Naive thymus-derived CD8-positive, alpha-beta T cell (primary cell): ENCODE measurements around the gene DOK3. TPM values are rescaled to one million over a fixed set of nuclear protein-coding genes. Genes with fewer than 3 reads are reported as not detected.

Source experiments
- ATAC-seq, 2 donors: fragments of 150-1000 bp; cut with Tn5 transposase in 1 of 2; sonication (Bioruptor Pico), chemical (Tn5 transposase) in 1 of 2; 1 replicate in 1 of 2; 2 replicates in 1 of 2; pipeline ENCODE4 v1.10.0; 2021; ENCODE audit warnings: mild to moderate bottlenecking in 2 of 2, moderate library complexity in 2 of 2
- POLR2A ChIA-PET: fragments of 350-600 bp; sonication (Branson Sonifier 250); formaldehyde crosslinking; loops from one replicate; lab custom pipeline; 2021; ENCODE audit warnings: antibody characterized with exemption; lab: Charles Lee
- DNase-seq, 10 donors: peaks; one replicate each; pipeline versions ENCODE4 v3.0.0 to v3.0.0-alpha.2; 2020 to 2022
- H3K27ac Mint-ChIP-seq, 10 donors: one replicate each; pipeline ENCODE4 v1.8.0; 2020 to 2022; ENCODE audit warnings: mild to moderate bottlenecking in 10 of 10, mixed read lengths in 10 of 10, moderate library complexity in 4 of 10, inconsistent platforms in 1 of 10
- H3K27me3 Mint-ChIP-seq, 5 donors: one replicate each; pipeline ENCODE4 v1.8.0; 2021 to 2022; ENCODE audit warnings: mixed read lengths in 5 of 5
- H3K36me3 Mint-ChIP-seq, 3 donors: one replicate each; pipeline ENCODE4 v1.8.0; 2020 to 2022; ENCODE audit warnings: mixed read lengths in 3 of 3, mild to moderate bottlenecking in 2 of 3, inconsistent platforms in 1 of 3
- H3K4me1 Mint-ChIP-seq, 4 donors: one replicate each; pipeline ENCODE4 v1.8.0; 2021 to 2022; ENCODE audit warnings: mixed read lengths in 4 of 4
- H3K4me3 Mint-ChIP-seq, 10 donors: one replicate each; pipeline ENCODE4 v1.8.0; 2020 to 2022; ENCODE audit warnings: mild to moderate bottlenecking in 10 of 10, mixed read lengths in 10 of 10, moderate library complexity in 6 of 10, inconsistent platforms in 1 of 10
- H3K9me3 Mint-ChIP-seq, 9 donors: one replicate each; pipeline ENCODE4 v1.8.0; 2020 to 2022; ENCODE audit warnings: mixed read lengths in 9 of 9, mild to moderate bottlenecking in 3 of 9, inconsistent platforms in 1 of 9, moderate library complexity in 1 of 9
- polyA plus RNA-seq, 3 donors: library from polyadenylated mRNA; unstranded; fragments of 300-500 nt; fragmentation: Illumina TruSeq; gene quantifications; one replicate each; pipeline ENCODE4 v1.2.3, GENCODE V29; 2021
- total RNA-seq, 8 experiments: library from RNA in 2 of 8; stranded (reverse) in 2 of 8; gene quantifications; one replicate each; pipeline ENCODE4 v1.2.3 and lab custom pipeline; 2021 to 2026

Gene DOK3
- total and polyA plus RNA-seq, 5 experiments from 2014 or later: 0.22 to 3.8 (median 3.7) TPM; not detected in 2

GRCh38 chr5:177455661-177456590, 53.7 kb downstream of the DOK3 start:
- no peaks in the 10 kb centered on the region for H3K27me3 Mint-ChIP-seq
- H3K4me3 Mint-ChIP-seq: peak overlapping the region; percentile 79 to 94 (median 88)
- peaks cover 13 to 33% (median 27%) of the 10 kb centered on the region in 4 donors for H3K4me1 Mint-ChIP-seq
- ATAC-seq (peak; percentile 32 to 35), DNase-seq (peak; percentile 81 to 98 (median 90))
- H3K27ac Mint-ChIP-seq: peak overlapping the region in 9 of 10 donors; percentile 75 to 98 (median 95)
- H3K36me3 Mint-ChIP-seq: peaks cover 0 to 3% (median 0%) of the 10 kb centered on the region in 3 donors
- H3K9me3 Mint-ChIP-seq: no peaks in the 10 kb centered on the region
- POLR2A ChIA-PET: interaction anchor here (0.7 to 25.4 kb wide), 20 partner anchors 9 to 147 kb away, joined by 3 to 1530 read pairs (median 6); partner anchors contain the start of genes DBN1, DOK3, F12 and GRK6

DNA sequence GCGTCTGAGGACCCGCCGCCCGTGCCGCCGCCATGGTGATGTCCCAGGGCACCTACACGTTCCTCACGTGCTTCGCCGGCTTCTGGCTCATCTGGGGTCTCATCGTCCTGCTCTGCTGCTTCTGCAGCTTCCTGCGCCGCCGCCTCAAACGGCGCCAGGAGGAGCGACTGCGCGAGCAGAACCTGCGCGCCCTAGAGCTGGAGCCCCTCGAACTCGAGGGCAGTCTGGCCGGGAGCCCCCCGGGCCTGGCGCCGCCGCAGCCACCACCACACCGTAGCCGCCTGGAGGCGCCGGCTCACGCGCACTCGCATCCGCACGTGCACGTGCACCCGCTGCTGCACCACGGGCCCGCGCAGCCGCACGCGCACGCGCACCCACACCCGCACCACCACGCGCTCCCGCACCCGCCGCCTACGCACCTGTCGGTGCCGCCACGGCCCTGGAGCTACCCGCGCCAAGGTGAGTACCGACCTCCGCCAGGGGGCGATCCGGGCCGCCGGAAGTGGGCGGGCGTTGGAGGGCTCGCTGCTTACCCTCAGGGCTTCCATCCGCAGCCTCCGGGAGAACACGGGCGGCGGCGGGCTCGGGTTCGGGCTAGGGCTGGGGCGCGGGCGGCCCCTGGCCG, 54.5 kb downstream of the DOK3 start:
- no peaks in the 10 kb centered on the region for H3K27me3 Mint-ChIP-seq
- peaks cover 0 to 3% (median 0%) of the 10 kb centered on the region in 3 donors for H3K36me3 Mint-ChIP-seq
- H3K27ac Mint-ChIP-seq: peak overlapping the region in 7 of 10 donors; percentile 65 to 98 (median 87)
- no peaks in the 10 kb centered on the region for H3K9me3 Mint-ChIP-seq
- ATAC-seq (peak; percentile 68 to 69), DNase-seq (peak; percentile 89 to 98 (median 94))
- POLR2A ChIA-PET: interaction anchor here (0.7 to 25.4 kb wide), 21 partner anchors 10 to 146 kb away, joined by 3 to 1530 read pairs (median 5); partner anchors contain the start of genes DBN1, DOK3, F12 and GRK6
- peak overlapping the region; percentile 33 to 93 (median 80) for H3K4me3 Mint-ChIP-seq
- H3K4me1 Mint-ChIP-seq: peaks cover 14 to 41% (median 28%) of the 10 kb centered on the region in 4 donors

DNA sequence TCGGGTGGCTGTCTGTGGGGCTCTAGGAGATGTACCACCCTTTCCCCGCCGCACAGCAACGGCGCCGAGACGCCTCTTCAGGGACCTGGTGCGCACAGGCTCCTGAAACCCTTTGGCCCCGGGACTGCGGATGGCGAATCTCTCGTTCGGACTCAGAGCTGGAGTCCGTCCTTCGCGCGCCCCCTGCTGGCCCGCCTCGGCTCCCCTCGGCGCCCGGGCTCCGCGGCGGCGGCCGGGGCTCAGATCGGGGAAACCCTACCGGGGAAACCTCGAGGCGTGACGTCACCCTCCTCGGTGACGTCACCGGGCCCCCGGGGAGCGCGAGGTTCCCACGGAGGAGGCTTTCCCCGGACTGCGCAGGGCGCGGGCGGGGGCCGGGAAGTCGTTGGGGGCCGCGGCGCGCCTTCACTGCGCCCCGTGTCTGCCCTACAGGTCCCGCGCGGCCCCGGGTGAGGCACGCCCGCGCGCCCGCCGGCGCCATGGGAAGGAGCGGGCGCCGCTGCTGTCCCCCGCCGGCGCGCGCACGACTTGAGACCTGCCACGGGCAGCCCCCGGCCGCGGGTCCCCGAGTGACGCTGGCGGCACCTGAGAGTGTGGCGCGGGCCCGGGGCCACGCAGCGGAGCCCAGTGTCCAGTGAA, 55.1 kb downstream of the DOK3 start:
- H3K36me3 Mint-ChIP-seq: peaks cover 0 to 3% (median 0%) of the 10 kb centered on the region in 3 donors
- peak; percentile 46 to 56 for ATAC-seq

GRCh38 chr5:177453852-177454396, 55.7 kb downstream of the DOK3 start:
- no peak for DNase-seq
- H3K4me1 Mint-ChIP-seq: peaks cover 14 to 42% (median 29%) of the 10 kb centered on the region in 4 donors

More for the DNA sequence above, 55.1 kb downstream of the DOK3 start:
- Mint-ChIP-seq H3K27me3 (no peaks in the 10 kb centered on the region), H3K4me3 (peak overlapping the region; percentile 33 to 93 (median 84)), H3K9me3 (no peaks in the 10 kb centered on the region), H3K27ac (peak overlapping the region in 8 of 10 donors; percentile 67 to 98 (median 90)), H3K4me1 (peaks cover 14 to 41% (median 28%) of the 10 kb centered on the region in 4 donors)
- POLR2A ChIA-PET: interaction anchor here (0.7 to 25.4 kb wide), 18 partner anchors 11 to 146 kb away, joined by 3 to 1530 read pairs (median 7); partner anchors contain the start of genes DBN1, DOK3, F12 and GRK6
- DNase-seq: peak; percentile 84 to 98 (median 94)

DNA sequence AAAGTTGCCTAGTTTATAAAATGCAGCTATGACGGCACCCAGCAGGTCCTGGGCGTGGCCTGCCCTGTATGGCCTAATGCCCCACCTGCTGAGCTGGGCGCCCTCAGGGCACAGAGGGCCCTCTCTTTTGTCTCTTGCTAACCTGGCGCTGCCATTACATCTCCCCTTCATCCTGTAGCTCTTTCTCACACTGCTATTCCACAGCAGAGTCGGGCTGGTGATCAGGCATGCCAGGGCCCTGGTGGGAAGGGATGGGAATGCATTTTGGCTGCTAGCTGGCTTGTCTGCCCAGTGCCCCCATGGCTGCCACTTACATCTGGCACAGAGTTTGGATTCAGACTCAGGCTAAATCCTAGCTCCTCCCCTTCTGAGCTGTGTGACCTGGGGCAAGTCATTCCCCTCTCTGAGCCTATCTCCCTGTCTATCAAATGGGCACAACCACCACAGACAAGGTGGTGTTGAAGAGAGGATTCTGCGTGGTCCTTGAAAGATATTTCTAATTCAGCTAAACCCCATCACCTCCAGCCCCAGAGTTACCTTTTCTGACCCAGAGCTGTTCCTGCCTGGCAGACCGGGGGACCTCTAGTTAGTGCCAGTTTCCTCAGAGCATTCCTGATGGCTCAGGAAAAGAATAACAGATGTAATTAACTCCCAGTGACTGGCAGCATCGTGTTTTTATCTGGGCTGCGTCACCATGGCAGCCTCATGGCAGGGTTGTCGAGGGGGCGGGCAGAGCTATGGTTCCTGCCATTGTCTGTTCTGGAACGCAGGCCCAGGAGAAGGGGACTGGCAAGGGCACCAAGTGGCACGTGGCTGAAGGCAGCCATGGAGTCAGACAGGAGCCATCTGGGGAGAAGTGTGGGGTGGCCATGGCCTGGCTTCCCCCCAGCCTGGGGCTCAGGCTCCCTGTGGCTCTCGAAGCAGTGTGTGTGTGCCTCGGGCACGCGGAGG, 56.7 kb downstream of the DOK3 start:
- H3K27me3 Mint-ChIP-seq: no peaks in the 10 kb centered on the region
- peak overlapping the region; percentile 18 to 89 (median 79) for H3K4me3 Mint-ChIP-seq
- ATAC-seq (no peak), DNase-seq (no peak)
- H3K4me1 Mint-ChIP-seq: peaks cover 21 to 51% (median 38%) of the 10 kb centered on the region in 4 donors
- peaks cover 0 to 3% (median 0%) of the 10 kb centered on the region in 3 donors for H3K36me3 Mint-ChIP-seq
- H3K27ac Mint-ChIP-seq: peak overlapping the region in 9 of 10 donors; percentile 61 to 98 (median 70)
- POLR2A ChIA-PET: interaction anchor here (0.8 to 25.4 kb wide), 8 partner anchors 9 to 83 kb away, joined by 3 to 1530 read pairs (median 4); partner anchors contain the start of genes F12, GRK6 and PRR7
- no peaks in the 10 kb centered on the region for H3K9me3 Mint-ChIP-seq

More at GRCh38 chr5:177453852-177454396, 55.7 kb downstream of the DOK3 start:
- POLR2A ChIA-PET: interaction anchor here (1.1 to 25.4 kb wide), 7 partner anchors 10 to 82 kb away, joined by 3 to 1530 read pairs (median 58); partner anchors contain the start of genes DBN1, F12, GRK6 and PRR7
- peak; percentile 2 for ATAC-seq
- Mint-ChIP-seq H3K27me3 (no peaks in the 10 kb centered on the region), H3K36me3 (peaks cover 0 to 3% (median 0%) of the 10 kb centered on the region in 3 donors), H3K27ac (peak overlapping the region; percentile 67 to 98 (median 86)), H3K4me3 (peak overlapping the region; percentile 72 to 89 (median 80)), H3K9me3 (no peaks in the 10 kb centered on the region)

Other genes starting within 250 kb of the DOK3 start
- 10 to 100 TPM; 23.3 TPM for gene RAB24, start 206.1 kb downstream of the DOK3 start, total RNA-seq
- gene RAB24, start 206.1 kb downstream of the DOK3 start, polyA plus RNA-seq: 10 to 100 TPM; 20.8 to 26.9 (median 26.1) TPM
- 10 to 100 TPM; 54.2 to 61.4 TPM for gene PRELID1, start 206.0 kb downstream of the DOK3 start, total RNA-seq
- 100 to 1,000 TPM; 163 to 204 (median 180) TPM for gene PRELID1, start 206.0 kb downstream of the DOK3 start, polyA plus RNA-seq
- gene MXD3, start 197.9 kb downstream of the DOK3 start, total RNA-seq: 10 to 100 TPM; 13.6 to 18.1 TPM
- 1 to 10 TPM in 1 of 3 donors, under 1 TPM in 2; 0.07 to 1.1 (median 0.44) TPM for gene MXD3, start 197.9 kb downstream of the DOK3 start, polyA plus RNA-seq
- 10 to 100 TPM; 77.1 to 89.0 TPM for gene LMAN2, start 158.2 kb downstream of the DOK3 start, total RNA-seq
- gene LMAN2, start 158.2 kb downstream of the DOK3 start, polyA plus RNA-seq: 100 to 1,000 TPM; 212 to 243 (median 242) TPM
- gene RGS14, start 151.9 kb downstream of the DOK3 start, total RNA-seq: 100 to 1,000 TPM; 117 to 122 TPM
- gene RGS14, start 151.9 kb downstream of the DOK3 start, polyA plus RNA-seq: 10 to 100 TPM; 40.9 to 89.3 (median 45.9) TPM
- under 1 TPM; 0.16 to 0.25 TPM for gene SLC34A1, start 125.4 kb downstream of the DOK3 start, total RNA-seq
- not detected for gene SLC34A1, start 125.4 kb downstream of the DOK3 start, polyA plus RNA-seq
- not detected for gene PFN3, start 109.2 kb downstream of the DOK3 start, total RNA-seq
- gene PFN3, start 109.2 kb downstream of the DOK3 start, polyA plus RNA-seq: not detected
- gene F12, start 100.3 kb downstream of the DOK3 start, total RNA-seq: not detected
- gene F12, start 100.3 kb downstream of the DOK3 start, polyA plus RNA-seq: under 1 TPM; 0.21 to 0.26 (median 0.25) TPM
- 100 to 1,000 TPM; 176 to 181 TPM for gene GRK6, start 83.2 kb downstream of the DOK3 start, total RNA-seq
- gene GRK6, start 83.2 kb downstream of the DOK3 start, polyA plus RNA-seq: 100 to 1,000 TPM in 2 of 3 donors, 10 to 100 TPM in 1; 83.1 to 204 (median 104) TPM
- gene PRR7, start 63.0 kb downstream of the DOK3 start, total RNA-seq: 1 to 10 TPM; 7.6 to 7.7 TPM
- gene PRR7, start 63.0 kb downstream of the DOK3 start, polyA plus RNA-seq: 10 to 100 TPM; 14.6 to 21.6 (median 20.6) TPM
- gene DBN1, start 36.2 kb downstream of the DOK3 start, total RNA-seq: 10 to 100 TPM; 57.0 to 62.9 TPM
- 10 to 100 TPM; 20.5 to 25.3 (median 21.8) TPM for gene DBN1, start 36.2 kb downstream of the DOK3 start, polyA plus RNA-seq
- gene PDLIM7, start 12.2 kb downstream of the DOK3 start, total RNA-seq: 10 to 100 TPM; 16.7 to 19.1 TPM
- gene PDLIM7, start 12.2 kb downstream of the DOK3 start, polyA plus RNA-seq: 1 to 10 TPM; 4.3 to 5.8 (median 5.3) TPM
- 10 to 100 TPM; 84.0 to 86.4 TPM for gene DDX41, start 7.1 kb upstream of the DOK3 start, total RNA-seq
- 10 to 100 TPM; 29.0 to 54.4 (median 43.0) TPM for gene DDX41, start 7.1 kb upstream of the DOK3 start, polyA plus RNA-seq
- gene FAM193B, start 44.7 kb upstream of the DOK3 start, total RNA-seq: 100 to 1,000 TPM; 214 to 225 TPM
- 1 to 10 TPM; 1.6 to 5.5 (median 3.4) TPM for gene FAM193B, start 44.7 kb upstream of the DOK3 start, polyA plus RNA-seq
- 10 to 100 TPM; 61.5 to 63.1 TPM for gene TMED9, start 82.4 kb upstream of the DOK3 start, total RNA-seq
- gene TMED9, start 82.4 kb upstream of the DOK3 start, polyA plus RNA-seq: 100 to 1,000 TPM in 1 of 3 donors, 10 to 100 TPM in 2; 89.0 to 121 (median 93.8) TPM
- 10 to 100 TPM; 36.2 to 39.3 TPM for gene B4GALT7, start 90.3 kb upstream of the DOK3 start, total RNA-seq
- 10 to 100 TPM; 14.8 to 21.1 (median 18.7) TPM for gene B4GALT7, start 90.3 kb upstream of the DOK3 start, polyA plus RNA-seq